NT2/D1 (cell line): ENCODE data around the gene RSPO1.

Source experiments
- DNase-seq: peaks from one replicate; pipeline ENCODE4 v3.0.0-alpha.2; 2011; ENCODE audit warnings: low read depth, low spot score
- H3K27me3 ChIP-seq: 2 replicates; pipeline ENCODE4 v1.6.0; 2011; ENCODE audit warnings: mild to moderate bottlenecking; ENCODE audit not compliant: insufficient read length, insufficient read depth
- H3K36me3 ChIP-seq: 2 replicates; pipeline ENCODE4 v1.6.1; 2011; ENCODE audit warnings: mild to moderate bottlenecking, low read length, mixed read lengths; ENCODE audit not compliant: insufficient read depth, insufficient read length
- H3K4me1 ChIP-seq: 2 replicates; pipeline ENCODE4 v1.5.1; 2011; ENCODE audit not compliant: insufficient read depth, insufficient read length
- H3K4me3 ChIP-seq: 2 replicates; pipeline ENCODE4 v1.5.1; 2011; ENCODE audit warnings: low read depth; ENCODE audit not compliant: insufficient read length
- H3K9ac ChIP-seq: 2 replicates; pipeline ENCODE4 v1.6.0; 2011; ENCODE audit warnings: low read depth; ENCODE audit not compliant: insufficient read length
- H3K9me3 ChIP-seq: 2 replicates; pipeline ENCODE4 v1.5.1; 2011; ENCODE audit warnings: mild to moderate bottlenecking, low read length; ENCODE audit not compliant: insufficient read depth
- SUZ12 ChIP-seq: IDR thresholded peaks from 2 replicates; pipeline ENCODE4 v1.6.1; 2011; ENCODE audit not compliant: insufficient read length, insufficient read depth; ENCODE audit errors: extremely low read depth
- YY1 ChIP-seq: IDR thresholded peaks from 2 replicates; pipeline ENCODE4 v1.6.1; 2011; ENCODE audit not compliant: insufficient read length, insufficient read depth
- ZNF274 ChIP-seq: IDR thresholded peaks from 2 replicates; pipeline ENCODE4 v1.6.1; 2011; ENCODE audit warnings: mild to moderate bottlenecking, low read depth, low read length

RSPO1 gene

DNA sequence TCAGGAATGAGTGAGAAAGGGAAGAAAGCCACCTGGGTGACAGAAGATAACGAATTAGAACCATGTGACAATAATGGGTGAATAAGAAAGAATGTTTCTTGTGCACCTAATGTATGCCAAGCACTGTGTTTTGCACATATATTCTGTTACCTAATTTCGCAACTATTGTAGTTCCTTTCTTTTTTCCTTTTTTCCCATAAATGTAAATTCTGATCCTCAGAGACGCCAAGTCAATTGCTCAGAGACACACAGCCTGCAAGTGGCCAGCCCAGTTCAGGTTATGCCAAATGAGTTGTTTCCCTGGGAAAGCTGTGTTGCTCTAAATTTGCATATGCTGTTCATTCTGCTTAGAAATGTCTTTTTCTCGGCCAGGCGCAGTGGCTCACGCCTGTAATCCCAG is 1.7 kb upstream of the RSPO1 start:
- Histone ChIP-seq H3K27me3 (peaks cover 91% of the 10 kb centered on the region), H3K4me1 (peaks cover 14% of the 10 kb centered on the region), H3K9ac (no peak overlapping the region), H3K36me3 (no peaks in the 10 kb centered on the region), H3K4me3 (no peak overlapping the region), H3K9me3 (no peaks in the 10 kb centered on the region)
- no peak for DNase-seq
- TF ChIP-seq ZNF274 (no peak), YY1 (no peak), SUZ12 (no peak)

DNA sequence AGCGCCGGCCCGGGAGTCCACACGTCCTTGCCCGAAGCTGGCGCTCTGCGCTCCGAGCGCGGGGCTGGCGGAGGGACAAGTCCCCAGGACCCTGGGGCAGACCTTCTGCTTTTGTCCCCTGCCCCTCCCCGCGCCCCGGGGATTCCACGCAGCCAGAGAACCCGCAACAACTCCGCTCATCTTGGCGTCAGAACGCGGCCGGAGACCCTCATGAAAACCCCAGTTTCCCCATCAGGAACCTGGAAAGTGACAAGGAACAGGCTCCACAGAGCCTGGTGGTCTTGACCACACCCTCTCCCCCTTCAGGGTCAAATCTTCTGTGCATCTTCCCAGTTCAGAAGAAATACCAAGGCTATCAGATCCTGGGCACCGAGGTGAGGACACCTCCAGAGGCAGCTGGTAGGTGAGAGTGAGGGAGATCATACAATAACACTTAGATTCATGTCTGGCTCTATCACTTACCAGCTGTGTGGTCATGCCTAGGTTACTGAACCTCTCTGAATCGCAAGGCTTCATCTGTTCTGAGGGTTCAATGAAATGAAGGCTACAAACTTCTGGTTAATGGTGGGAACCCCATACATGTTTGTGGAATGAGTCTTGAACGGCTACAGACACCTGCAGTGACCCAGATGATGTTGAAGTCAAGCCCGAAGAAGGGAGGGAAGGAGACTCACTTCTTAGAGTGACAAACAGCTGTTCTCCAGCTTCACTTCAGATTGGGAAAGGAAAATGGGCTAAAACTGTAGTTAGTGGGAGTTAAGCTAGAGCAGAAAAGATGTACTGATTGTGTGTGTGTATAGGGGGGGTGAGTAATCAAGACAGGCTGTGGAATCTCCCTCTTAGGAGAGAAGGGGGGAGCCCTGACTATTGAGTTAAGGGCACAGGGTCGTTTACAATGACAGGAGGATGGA is 555 bp upstream of the RSPO1 start:
- no peak for DNase-seq
- Histone ChIP-seq H3K36me3 (no peaks in the 10 kb centered on the region), H3K4me1 (peaks cover 22% of the 10 kb centered on the region), H3K9ac (no peak overlapping the region), H3K4me3 (peak overlapping the region; percentile 44), H3K9me3 (no peaks in the 10 kb centered on the region), H3K27me3 (peaks cover 96% of the 10 kb centered on the region)
- TF ChIP-seq SUZ12 (no peak), ZNF274 (no peak), YY1 (no peak)

DNA sequence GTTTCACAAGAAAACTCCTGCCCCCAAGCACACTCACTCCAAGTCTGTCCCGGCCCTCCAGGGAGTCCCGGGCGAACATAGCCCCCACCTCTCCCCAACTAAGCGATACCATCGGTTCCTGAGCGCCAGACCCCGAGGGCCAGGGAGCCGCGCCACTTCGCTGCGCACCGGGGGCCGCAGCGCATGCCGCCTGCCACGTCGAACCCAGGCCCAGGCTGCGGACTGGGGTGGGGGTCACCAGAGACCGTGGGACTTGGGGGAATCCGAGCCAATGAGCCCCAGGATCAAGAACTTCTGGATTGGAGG is 801 bp downstream of the RSPO1 start:
- DNase-seq = no peak
- peak overlapping the region; percentile 65 for H3K9ac ChIP-seq
- peaks cover 31% of the 10 kb centered on the region for H3K4me1 ChIP-seq
- peak overlapping the region; percentile 44 for H3K4me3 ChIP-seq
- H3K27me3 ChIP-seq = peaks cover 99% of the 10 kb centered on the region
- H3K9me3 ChIP-seq = no peaks in the 10 kb centered on the region
- H3K36me3 ChIP-seq = no peaks in the 10 kb centered on the region
- peak; percentile 100 for TF ChIP-seq SUZ12
- no peak for TF ChIP-seq YY1
- no peak for TF ChIP-seq ZNF274

DNA sequence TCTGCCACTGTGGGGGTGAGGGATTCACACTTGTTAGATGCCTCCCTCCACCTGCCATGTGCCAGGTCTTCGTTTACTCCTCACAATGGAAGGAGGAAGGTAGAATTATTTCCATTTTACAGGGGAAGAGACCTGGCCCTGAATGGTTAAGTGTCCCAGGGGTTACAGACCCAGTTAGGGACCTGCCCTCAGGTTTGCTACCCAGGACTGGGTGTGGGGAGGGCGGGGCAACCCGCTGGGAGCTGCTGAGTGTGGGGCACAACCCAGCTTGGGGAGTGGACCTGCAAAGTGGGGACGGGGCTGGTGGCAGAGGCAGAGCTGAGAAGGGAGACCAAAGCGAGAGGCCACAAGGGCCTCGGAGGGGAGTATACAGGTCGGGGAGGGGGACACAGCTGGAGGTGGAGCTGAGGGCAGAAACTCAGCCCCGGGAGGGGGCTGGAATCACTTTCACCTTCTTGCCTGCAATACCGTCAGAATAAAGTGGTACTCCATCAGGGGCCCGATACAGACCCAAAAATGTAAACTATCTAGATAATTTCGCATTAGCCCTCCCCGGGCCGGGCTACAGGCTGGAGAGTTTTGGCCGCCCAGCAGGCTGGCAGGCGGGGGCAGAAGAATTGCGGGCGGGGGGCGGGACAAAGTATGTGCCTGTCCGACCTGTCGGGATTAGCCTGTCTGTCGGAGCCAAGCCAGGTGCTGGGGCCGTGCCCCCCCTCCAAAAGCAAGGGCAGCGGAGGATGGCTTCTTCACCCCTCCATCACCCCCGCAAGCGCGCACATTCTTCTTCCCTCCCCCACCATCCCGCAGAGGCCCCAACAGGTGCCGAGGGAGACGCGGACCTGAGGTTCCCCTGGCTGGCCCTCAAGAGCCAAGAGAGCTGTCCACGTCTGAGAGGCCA is 1.4 kb downstream of the RSPO1 start:
- H3K27me3 ChIP-seq = peaks cover 99% of the 10 kb centered on the region

DNA sequence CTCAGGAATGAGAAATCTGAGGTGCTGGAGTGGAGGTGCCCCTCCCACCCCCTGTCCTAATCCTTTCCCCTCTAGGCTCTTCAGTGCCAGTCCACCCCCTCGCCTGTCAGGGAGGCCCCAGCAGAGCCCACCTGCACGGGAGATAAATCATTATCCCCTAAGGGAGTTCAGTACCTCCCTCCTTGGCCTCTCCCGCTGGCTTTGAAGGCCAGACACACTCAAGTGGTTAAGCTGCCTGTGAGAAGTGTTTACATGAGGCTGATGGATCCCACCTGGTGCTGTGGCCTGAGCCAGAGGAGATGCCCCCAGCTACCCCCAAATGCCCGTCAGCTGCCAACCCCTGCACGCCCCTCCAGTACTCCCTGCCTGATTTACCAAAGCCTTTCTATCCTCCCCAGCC is 3.7 kb downstream of the RSPO1 start:
- TF ChIP-seq SUZ12 (no peak), YY1 (no peak), ZNF274 (no peak)
- Histone ChIP-seq H3K27me3 (peaks cover 91% of the 10 kb centered on the region), H3K36me3 (no peaks in the 10 kb centered on the region), H3K4me3 (no peak overlapping the region), H3K4me1 (peaks cover 31% of the 10 kb centered on the region), H3K9ac (no peak overlapping the region), H3K9me3 (no peaks in the 10 kb centered on the region)
- DNase-seq = no peak

More for the DNA sequence above, 1.4 kb downstream of the RSPO1 start:
- no peak for TF ChIP-seq ZNF274
- peak; percentile 68 for TF ChIP-seq SUZ12
- TF ChIP-seq YY1 = no peak
- H3K4me3 ChIP-seq = peak overlapping the region; percentile 44
- no peak overlapping the region for H3K9ac ChIP-seq
- no peaks in the 10 kb centered on the region for H3K9me3 ChIP-seq
- no peak for DNase-seq
- no peaks in the 10 kb centered on the region for H3K36me3 ChIP-seq
- peaks cover 31% of the 10 kb centered on the region for H3K4me1 ChIP-seq

DNA sequence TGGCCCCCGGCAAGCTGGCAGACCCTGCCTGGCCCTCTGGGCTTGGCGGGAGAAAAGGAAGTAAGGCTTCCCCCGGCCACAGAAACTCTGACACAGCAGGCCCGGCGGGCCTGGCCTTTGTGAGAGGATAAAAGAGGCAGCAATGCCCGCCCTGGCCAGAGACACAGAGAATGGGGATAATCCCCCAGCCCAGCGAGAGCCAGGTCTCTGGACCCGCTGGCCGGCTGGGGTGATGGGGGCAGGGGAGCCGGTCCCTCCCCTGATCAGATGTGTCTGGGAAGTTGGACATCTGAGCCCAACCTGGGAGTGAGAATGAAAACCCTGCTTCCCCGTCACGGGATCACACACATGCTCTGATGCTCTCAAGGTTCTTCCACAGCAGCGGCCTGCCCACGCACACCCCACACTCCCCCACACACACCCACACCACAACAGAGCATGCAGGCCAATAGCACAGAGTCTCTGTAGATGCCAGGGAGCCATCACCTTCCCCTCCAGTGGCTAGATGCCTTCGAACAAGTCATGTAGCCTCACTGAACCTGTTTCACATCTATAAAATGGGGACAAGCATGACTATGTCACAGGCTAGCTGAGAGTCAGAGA is 4.2 kb downstream of the RSPO1 start:
- peaks cover 28% of the 10 kb centered on the region for H3K4me1 ChIP-seq
- no peak overlapping the region for H3K4me3 ChIP-seq
- TF ChIP-seq ZNF274 = no peak
- TF ChIP-seq YY1 = no peak
- no peak for TF ChIP-seq SUZ12
- no peak overlapping the region for H3K9ac ChIP-seq
- H3K9me3 ChIP-seq = no peaks in the 10 kb centered on the region
- peaks cover 86% of the 10 kb centered on the region for H3K27me3 ChIP-seq
- H3K36me3 ChIP-seq = no peaks in the 10 kb centered on the region
- no peak for DNase-seq
